NB4 (cell line): ENCODE results near the gene HAO1.

Experiments used
- MYC ChIP-seq: IDR thresholded peaks from 2 replicates; pipeline ENCODE4 v1.6.1; 2011; ENCODE audit warnings: low read depth, low read length
- POLR2A ChIP-seq: IDR thresholded peaks from 2 replicates; pipeline ENCODE4 v1.6.1; 2011; ENCODE audit warnings: mild to moderate bottlenecking; ENCODE audit not compliant: insufficient read length; ENCODE audit errors: extremely low read depth
- TF ChIP-seq, protein P1 (sequence below): IDR thresholded peaks from one replicate; pipeline ENCODE4 v1.5.1; 2012; ENCODE audit warnings: low read depth, low read length
- TF ChIP-seq, protein P2 (sequence below): IDR thresholded peaks from 2 replicates; pipeline ENCODE4 v1.6.1; 2011; ENCODE audit warnings: low read depth, low read length

DNA sequence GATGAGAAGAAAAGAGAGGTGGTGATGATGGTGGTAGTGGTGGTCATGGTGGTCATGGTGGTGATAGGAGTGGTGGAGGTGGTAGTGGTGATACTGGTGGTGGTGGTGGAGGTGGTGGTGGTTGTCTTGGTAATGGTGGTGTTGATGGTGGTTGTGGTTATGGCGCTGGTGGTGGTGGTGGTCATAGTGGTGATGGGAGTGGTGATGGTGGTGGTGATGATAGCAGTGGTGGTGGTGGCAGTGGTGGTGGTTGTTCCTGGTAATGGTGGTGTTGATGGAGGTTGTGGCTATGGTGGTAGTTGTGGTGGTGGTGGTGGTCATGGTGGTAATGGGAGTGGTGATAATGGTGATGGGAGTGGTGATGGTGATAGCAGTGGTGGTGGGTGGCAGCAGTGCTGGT lies 36.8 kb downstream of the HAO1 start:
- TF ChIP-seq POLR2A (no peak), MYC (no peak)
- TF ChIP-seq, protein P1, sequence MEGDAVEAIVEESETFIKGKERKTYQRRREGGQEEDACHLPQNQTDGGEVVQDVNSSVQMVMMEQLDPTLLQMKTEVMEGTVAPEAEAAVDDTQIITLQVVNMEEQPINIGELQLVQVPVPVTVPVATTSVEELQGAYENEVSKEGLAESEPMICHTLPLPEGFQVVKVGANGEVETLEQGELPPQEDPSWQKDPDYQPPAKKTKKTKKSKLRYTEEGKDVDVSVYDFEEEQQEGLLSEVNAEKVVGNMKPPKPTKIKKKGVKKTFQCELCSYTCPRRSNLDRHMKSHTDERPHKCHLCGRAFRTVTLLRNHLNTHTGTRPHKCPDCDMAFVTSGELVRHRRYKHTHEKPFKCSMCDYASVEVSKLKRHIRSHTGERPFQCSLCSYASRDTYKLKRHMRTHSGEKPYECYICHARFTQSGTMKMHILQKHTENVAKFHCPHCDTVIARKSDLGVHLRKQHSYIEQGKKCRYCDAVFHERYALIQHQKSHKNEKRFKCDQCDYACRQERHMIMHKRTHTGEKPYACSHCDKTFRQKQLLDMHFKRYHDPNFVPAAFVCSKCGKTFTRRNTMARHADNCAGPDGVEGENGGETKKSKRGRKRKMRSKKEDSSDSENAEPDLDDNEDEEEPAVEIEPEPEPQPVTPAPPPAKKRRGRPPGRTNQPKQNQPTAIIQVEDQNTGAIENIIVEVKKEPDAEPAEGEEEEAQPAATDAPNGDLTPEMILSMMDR = no peak
- TF ChIP-seq, protein P2, sequence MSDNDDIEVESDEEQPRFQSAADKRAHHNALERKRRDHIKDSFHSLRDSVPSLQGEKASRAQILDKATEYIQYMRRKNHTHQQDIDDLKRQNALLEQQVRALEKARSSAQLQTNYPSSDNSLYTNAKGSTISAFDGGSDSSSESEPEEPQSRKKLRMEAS = no peak
